GM12873 (cell line): ENCODE data around the gene ASPDH.

ENCODE experiments used
- TF ChIP-seq, protein P1 (sequence below): IDR thresholded peaks from 2 replicates; pipeline ENCODE4 v1.5.1; 2012; ENCODE audit warnings: low read depth, mild to moderate bottlenecking, moderate library complexity, low read length, control low read depth; ENCODE audit not compliant: insufficient read depth; ENCODE audit errors: missing control alignments

The ASPDH gene

DNA sequence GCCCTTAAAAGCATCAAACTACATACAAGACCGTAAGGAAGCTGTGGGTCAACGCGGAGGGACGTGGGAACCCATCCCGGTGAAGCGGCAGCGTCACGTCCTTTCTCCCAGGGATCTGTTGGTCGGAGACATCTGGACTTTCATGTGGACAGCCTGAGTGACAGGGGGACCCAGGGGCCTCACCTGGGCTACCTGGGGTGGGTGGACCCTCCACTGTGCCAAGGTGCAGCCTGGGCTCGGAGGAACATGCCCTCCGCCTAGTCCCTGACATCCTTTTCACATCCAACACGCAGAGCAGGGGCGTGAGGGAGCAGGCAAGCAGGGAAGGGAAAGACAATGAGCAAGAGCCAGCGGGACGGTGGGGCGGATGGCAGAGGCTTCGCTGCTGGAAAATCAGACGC is 23.3 kb downstream of the ASPDH start:
- TF ChIP-seq, protein P1, sequence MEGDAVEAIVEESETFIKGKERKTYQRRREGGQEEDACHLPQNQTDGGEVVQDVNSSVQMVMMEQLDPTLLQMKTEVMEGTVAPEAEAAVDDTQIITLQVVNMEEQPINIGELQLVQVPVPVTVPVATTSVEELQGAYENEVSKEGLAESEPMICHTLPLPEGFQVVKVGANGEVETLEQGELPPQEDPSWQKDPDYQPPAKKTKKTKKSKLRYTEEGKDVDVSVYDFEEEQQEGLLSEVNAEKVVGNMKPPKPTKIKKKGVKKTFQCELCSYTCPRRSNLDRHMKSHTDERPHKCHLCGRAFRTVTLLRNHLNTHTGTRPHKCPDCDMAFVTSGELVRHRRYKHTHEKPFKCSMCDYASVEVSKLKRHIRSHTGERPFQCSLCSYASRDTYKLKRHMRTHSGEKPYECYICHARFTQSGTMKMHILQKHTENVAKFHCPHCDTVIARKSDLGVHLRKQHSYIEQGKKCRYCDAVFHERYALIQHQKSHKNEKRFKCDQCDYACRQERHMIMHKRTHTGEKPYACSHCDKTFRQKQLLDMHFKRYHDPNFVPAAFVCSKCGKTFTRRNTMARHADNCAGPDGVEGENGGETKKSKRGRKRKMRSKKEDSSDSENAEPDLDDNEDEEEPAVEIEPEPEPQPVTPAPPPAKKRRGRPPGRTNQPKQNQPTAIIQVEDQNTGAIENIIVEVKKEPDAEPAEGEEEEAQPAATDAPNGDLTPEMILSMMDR: no peak

DNA sequence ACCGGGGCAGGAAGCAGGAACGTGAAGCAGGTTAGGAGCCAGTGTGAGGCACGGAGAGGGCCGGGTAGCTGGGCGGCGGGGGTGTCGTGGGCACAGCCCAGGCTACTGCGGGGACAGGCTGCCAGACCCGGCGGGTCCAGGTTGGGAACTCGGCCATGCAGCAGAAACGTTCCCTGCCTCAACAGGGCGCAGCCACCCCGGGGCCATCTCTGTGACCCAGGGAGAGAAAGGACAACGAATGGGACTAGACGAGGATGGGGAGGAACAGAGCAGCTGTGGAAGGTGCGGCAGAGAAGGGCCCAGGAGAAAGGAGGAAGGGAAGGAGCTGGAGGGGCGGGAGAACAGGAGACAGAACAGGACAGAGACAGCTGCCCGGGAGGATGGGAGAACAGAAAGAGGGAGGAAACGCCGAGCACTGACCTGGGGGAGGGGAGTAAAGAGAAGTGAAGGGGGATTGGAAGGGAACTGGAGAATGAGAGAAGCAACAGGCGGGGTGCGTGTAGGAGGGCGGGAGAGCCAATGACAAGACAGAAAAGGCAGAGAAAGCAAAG is 24.2 kb downstream of the ASPDH start:
- TF ChIP-seq, protein P1: no peak

DNA sequence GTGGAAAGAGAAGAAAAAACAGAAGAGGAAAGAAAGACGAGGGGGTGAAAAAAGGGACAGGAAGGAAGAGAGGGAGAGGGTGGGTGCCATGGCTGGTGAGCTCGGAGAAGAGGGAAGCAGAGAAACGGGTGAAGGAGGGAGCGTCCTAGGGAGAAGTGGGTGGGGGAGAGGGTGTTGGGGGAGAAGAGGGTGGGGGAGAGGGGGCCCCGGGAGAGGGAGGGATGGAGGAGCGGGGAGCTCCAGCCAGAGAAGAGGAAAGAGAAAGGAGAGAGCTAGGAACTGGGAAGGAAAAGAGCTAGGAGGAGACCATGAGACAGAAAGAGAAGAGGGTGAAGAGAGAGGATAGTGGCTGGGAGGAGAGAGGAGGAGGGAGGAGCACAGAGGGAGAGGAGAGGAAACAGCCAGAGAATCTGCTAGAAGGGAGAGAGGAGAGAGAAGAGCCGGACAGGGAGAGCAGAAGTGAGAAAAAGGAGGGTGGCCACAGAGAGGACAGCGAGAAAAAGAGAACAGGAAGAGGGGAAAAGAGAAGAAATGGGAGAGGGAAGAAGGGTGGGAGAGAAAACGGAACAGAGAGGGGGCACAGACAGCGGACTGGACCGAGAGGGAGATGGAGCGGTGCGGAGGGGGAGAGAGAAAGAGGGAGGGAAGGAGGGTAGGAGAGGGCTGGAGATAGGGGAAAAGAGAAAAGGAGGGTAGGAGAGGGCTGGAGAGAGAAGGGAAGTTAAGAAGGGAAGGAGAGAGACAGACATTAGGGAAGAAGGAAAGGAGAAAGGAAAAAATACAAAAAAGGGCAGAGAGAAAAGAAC is 25.1 kb downstream of the ASPDH start:
- TF ChIP-seq, protein P1: no peak

DNA sequence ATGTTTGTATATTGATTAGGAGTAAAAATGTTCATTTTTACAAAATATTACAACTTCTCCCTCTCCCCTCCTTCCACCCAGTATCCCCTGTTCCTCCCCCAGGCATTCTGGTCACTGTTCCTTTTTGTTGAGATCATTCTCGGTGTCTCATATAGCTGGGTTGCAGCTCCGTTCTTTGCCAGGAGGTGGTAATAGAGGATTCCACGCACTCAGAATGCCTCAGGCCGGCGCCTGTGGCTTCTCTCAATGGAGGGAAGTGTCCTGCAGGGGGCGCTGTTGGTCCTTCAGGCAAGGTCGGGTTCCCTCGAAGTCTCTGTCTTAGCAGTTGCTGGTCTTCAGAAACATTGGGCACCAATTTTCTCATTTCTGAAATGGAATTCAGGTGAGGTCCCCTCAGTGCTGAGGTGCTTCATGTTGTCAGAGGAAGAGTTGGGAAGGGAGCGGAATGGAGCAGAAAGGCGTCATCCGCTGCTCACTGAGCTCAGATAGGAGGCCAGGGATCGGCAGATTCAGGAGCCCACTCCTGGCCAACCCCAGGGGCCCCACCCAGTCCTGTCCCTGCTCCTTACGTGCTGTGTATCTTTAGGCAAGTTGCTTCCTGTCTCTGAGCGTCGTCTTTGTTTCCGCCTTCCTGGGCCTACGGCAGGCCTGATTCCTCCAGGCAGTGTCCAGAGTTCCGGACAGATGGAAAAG is 26.7 kb downstream of the ASPDH start:
- TF ChIP-seq, protein P1: peak; percentile 73

DNA sequence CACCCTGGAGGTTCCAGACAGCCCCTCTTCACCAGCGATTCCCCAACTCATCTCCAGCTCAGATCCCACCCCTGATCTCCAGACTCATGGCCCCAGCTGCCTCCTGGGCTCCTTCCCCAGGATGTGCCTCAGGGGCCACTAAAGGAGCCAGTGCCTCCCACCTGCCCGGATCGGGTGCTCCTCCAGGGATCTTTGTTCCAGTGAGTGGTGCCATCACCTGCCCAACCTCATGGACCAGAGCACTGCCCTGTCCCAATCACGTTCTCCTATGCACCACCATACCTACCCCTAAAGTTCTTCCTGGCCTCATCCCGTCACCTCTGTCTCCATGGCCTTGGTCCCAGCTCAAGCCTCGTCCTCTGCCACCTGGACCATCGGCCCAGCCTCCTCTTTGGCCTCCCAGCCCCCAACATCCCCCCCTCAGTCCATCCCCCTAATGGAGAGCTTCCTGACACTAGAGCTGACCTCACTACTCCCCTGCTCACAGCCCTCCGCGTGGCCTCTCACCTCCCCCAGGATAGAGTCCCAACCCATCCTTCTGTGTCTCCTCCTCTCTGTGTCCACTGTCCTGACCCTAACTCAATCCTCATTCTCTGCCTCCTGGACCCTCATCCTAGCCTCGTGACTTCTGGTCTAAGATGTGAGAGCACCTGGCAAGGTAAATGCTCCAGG is 28.3 kb downstream of the ASPDH start:
- TF ChIP-seq, protein P1: no peak

DNA sequence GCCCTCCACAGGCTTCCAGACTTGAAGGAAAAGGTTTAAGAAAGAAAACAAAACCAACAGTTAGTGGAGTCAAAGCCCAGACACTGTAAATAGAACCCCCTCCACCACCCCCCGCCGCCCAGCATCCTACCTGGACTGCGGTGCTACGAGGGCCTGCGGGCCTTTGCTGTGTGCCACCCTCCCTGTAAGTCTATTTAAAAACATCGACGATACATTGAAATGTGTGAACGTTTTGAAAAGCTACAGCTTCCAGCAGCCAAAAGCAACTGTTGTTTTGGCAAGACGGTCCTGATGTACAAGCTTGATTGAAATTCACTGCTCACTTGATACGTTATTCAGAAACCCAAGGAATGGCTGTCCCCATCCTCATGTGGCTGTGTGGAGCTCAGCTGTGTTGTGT is 30.8 kb downstream of the ASPDH start:
- TF ChIP-seq, protein P1: no peak

DNA sequence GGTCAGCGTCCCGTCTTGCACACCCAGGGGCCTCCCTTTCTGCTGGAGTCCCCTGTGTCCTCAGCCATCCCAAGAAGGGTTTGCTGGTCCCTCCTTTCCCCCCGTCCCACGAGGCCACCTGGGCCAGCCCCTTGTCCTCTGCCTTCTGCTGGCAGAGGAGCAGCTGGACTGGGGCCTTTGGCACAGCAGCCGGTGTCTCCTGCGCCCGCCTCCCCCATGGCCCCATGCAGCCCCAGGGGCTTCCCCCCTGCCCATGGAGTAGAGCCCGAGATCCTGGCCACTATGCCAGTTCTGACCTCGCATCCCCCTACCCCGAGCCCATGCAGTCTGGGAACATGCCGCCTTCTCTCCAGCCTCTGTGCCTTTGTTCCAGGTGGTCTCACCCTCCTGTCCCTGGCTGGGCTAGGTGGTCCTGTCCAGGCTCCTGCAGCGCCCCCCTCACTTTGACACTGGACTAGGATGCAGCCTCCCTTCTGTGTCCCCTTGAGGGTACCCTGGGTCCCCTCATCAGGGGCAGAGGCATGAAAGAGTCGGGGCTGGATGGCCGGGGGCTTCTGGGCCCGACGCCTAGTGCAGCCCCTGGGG is 31.4 kb downstream of the ASPDH start:
- TF ChIP-seq, protein P1: no peak
